GM21529 (cell line): ENCODE results near the gene METTL24.

ENCODE experiments used
- ATAC-seq: cut with Tn5 transposase; IDR thresholded peaks from one replicate; pipeline ENCODE4 v1.9.1; 2021; ENCODE audit not compliant: unreplicated experiment

The METTL24 gene, protein sequence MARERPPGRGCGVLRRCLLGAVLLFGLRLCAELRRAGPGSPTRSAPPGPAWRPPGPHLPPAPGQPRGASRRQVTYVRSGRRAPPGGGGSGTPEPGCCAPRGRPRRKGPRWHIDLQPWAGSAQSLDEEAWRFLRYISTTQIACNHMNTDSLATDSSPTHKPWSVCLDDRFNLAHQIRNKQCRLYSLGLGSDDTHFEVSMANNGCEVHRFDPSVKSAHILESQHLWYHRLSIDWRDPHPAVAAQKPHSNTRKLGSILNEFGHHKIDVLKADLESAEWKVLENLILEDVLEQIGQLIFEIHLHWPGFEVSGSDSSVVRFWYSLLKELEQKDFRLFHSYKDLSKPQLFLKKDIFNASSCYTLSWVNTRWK

DNA sequence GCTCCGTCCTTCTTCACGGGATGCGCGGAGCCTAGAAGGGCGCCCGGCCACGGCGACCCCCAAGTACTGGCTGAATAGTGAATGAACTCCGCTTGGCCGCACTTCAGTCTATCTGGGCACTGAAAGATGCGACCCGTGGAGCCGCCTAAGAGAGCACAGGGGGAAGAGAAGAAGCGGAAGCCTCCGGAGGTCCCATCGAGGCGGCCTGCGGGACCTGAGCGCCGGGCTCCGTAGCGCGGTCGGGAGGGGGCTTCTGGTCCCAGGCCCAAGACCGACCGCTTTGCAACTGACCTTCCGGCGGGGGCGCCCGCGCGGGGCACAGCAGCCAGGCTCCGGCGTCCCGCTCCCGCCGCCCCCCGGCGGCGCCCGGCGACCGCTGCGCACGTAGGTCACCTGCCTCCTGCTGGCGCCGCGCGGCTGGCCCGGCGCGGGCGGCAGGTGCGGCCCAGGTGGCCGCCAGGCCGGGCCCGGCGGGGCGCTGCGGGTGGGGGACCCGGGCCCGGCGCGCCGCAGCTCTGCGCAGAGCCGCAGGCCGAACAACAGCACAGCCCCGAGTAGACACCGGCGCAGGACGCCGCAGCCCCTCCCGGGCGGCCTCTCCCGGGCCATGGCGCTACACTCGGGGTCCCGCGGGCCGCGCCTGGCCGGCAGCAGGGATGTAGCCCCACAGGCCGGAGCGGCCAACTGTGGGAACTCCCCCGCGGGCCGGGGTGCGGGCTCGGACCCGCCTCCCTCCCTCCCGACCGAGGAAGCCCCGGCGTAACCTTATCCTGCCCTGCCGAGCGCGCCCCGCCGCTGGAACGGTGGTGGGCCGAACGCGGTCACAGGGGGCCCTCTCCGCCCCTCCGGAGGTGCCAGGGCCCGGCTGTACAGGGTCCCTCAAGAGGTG lies at the start of gene METTL24:
TSS of gene METTL24 (minus strand) at position 686 of the 889 bp plus-strand sequence. CDS start at position 609, 77 bp downstream.
- no peak for ATAC-seq

DNA sequence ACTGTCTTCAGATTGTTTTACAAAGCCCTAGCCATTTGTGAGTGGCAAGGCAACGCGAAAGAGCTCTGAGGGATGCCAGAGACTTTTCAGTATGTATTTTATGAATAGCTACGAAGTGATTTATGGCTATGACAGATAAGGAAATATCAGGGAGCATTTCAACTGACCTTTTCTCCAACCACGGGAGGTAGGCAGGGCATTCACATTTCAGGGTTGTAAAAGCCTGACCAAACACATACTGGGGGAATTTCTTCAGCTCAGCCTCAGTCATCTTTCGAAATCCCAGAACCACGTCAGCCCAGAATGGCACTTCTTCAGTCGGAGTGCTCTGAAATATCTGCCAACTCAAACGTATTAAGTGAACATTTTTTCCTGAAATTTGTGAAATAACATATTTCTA lies 46.5 kb upstream of the METTL24 start:
- ATAC-seq = no peak

DNA sequence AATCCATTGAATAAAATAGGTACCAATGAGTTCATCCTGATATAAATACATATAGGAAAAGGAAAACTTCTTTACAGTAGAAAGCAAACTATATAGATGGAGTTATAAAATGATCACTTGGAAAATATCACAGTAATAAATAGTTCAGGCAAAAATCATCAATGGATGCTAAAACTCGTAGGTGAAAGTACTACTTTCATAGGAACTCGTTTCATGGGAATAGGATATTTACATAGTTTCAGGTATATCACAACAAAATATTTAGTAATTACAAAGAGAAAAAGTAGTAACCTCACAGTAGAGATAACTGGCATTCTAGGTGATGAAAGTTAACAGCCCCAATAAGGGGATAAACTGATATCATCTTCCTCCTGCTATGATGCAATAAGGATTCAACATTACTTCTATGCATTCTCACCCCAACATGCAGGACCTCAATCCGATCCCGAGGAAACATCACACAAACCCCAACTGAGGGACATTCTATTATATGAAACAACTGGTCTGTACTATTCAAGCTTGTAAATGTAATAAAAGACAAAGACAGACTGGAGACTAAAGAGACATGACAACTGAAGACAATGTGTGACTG lies 43.5 kb upstream of the METTL24 start:
- ATAC-seq = no peak

DNA sequence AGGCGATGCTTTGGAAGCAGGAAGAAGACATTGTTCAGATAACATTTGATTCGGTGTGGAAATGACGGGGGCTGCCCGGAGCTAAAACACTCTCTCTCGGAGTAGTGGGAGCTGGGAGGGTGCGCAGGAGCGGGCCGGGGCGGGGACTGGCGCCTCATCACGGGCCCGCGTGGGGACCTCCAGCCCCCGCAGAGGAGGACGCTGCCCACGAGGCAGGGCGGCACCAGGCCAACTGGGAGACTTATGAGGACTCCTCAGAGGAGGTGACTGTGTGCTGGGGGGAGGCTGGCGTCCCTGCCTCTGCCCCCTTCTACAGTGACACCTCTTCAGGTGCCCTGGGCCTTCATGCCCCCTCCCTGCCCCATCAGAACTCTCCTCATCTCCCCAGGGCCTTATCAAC lies 42.1 kb upstream of the METTL24 start:
- no peak for ATAC-seq

DNA sequence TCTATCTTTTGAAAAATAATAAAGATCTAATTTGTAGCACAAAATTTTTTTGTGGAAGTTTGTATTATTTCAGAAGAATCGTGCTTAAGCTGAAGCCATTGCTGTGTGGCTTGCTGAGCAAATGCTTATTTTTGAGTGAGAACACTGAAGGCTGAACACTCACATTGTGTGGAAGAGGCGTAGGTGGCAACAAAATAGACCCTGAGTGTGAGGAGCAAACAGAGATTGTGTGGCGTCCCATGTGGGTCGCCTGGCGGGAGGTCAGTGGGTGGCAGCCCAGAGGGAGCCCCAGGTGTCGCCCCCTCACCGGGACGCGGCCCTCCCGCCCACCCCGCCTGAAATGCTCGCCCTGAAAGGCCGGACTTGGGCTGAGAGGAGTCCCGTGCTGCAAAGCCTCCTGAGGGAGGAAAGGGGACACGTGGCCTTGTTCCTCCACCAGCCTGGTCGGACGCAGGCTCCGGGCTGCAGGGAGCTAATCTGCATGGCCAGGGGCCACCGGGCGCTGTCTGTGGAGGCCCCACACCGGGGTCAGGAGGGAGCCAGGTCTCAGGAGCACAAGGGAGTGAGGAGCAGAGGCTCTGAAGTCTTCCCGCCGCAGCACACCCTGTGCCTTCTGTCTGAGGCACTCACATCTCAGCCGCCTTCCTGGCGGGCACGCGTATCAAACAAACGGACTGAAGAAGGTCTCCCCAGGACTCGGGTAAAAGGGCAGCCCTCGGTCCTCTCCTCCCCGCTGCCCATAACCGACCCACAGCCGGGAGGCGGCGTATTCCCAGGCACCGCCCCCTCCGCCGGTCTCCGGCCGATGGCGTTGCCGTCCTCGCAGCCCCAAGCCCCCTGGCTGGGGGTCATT lies 41.3 kb upstream of the METTL24 start:
- ATAC-seq = no peak

DNA sequence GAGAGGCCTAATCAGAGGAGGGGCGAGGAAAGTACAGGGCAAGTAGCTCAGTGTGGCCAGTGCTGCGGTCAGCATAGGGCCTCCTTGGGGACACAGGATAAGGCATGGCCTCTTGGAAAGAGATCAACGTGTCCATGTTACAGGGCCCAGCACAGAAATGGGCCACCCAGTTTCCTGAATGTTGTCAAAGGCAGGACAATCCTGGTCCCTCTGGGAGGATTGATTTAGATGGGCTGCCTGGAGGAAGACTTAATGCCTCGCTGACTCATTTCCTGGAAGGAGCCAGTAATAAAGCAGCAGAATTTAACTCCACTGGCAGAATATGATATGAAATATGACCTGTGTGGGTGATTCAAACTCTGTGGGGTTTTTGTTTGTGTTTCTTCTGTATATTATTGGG lies 40.6 kb upstream of the METTL24 start:
- no peak for ATAC-seq

DNA sequence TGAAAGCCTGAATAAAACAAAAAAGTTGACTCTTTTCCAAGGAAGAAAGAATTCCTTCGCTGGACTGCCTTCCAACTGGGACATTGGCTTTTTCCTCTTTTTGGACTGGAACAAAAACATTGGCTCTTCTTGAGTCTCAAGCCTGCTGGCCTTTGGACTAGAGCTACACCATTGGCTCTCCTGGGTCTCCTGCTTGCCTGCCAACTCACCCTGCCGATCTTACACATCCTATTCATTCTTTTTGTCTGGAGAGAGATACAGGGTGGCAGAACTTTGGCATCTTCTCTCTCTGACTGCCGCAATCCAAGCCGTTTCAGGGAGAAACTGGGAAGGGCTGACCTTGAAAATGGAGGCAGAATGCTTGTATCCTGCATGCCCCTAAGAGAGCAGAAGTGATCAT lies 37.1 kb upstream of the METTL24 start:
- no peak for ATAC-seq

DNA sequence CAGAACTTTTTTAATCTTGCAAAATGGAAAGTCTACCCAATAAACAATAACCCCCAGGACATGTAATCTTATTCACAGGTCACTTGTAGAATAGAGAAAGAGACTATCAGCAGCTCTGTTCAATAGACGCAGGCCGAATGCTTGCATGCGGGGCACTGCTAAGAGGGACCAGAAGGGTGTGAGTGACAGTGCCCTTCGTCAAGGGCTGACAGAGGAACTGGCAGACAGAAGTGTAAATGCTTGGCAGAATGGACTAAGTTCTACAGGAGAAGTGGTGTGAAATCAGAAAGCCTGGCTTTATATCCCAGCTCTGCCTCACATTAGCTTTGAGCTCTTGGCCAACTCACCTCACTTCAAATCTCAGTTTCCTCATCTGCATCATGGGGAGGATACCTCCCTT lies 36.3 kb upstream of the METTL24 start:
- no peak for ATAC-seq

DNA sequence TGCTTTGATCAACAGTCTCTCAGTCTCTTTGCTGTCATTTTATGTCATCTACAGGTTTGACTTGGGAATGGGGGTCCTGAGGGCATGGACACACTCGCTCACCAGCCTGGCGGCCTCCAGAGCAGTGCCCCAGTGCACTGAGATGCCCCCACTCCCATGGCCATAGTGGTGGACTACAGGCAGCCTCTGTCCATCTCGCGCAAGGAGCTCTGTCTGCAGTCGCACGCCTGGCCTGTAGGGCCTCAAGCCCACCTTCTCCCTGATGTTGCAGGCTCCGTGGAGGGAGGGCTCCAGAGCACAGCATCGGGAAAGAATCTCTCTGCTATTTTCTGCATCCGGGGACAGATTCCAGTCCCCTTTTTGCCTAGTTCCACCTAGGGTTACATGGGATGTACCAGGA lies 34.6 kb upstream of the METTL24 start:
- no peak for ATAC-seq

DNA sequence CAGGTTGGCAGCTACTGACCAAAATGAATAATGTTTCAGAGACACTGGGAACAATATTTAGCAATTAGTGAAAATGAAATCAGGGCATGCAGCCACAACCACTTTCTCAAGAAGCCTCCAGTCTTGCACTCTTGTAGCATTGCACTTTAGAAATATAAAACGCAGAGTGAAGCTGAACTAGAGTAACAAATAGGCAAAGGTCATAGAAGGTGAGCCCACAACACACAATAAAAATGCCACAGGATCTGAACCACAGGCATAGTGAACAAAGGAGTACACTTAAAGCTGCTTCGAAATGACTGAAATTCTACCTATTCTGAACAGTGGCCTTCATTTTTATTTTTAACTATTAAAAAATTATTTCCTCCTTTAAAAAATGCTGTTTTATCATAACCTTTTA lies 32.3 kb upstream of the METTL24 start:
- no peak for ATAC-seq

DNA sequence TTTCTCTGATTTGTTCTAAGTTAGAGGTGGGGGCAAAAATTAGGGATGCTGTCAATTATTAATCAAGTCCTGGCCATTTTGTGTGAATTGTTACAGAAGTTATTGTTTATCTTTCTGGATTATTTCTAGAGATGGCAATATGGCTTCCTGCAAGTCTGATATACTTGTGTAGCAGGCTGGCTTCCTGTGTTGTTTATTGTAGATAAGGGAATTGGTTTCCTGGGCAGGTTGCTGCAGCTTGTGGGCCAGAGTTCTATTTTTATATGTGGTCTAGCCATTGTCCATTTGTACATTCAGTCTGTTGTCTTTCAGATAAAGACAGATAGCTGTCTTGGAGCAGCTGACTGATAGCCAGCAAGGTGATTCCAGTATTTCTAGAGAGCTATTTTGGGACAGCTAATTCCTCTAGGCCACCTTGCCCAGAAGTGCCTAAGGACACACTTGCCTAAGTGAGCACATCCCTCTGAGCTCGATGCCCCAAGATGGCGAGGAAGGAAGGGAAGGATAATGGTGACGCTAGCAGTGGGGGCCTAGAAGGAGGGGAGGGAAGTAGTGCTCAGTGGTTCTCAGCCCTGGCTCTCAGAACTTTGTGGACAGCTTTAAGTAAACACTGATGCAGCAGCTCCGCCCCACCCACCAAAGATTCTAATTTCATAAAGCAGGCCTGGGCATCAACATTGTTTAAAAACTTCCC lies 31.7 kb upstream of the METTL24 start:
- ATAC-seq = no peak

DNA sequence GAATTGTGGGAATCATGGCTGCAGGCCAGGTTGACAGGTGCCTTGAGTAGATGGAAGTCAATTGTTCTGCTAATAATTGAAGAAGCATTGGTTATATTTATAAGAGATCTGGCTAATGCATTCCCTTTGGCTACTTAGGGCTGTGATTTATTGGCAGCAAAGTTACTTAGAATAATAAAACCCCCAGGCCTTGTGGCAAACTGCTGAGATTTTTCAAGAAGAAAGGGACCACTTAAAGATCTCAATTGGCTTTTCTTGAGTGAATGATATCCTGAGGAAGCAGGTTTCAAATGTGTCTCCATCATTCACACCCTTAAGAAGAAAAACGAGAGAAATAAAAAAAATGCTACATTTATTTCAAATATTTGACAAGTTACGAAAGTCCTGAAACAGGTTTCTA lies 29.8 kb upstream of the METTL24 start:
- no peak for ATAC-seq

DNA sequence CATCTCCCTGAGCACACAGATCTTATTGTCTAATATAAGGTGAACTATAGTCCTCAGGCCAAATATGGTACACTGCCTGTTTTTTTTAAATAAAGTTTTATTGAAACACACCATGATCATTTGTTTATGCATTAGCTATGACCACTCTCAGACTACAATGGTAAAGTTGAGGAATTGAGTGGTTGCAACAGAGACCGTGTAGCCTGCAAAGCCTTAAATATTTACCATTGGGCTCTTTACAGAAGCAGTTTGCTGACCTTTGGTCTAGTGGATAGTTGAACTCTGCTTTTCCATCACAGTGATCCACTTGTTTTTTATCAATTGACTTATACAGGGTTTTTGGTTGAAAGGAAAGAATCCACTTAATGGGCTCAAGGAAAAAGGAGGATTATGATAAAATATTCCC lies 27.3 kb upstream of the METTL24 start:
- no peak for ATAC-seq

DNA sequence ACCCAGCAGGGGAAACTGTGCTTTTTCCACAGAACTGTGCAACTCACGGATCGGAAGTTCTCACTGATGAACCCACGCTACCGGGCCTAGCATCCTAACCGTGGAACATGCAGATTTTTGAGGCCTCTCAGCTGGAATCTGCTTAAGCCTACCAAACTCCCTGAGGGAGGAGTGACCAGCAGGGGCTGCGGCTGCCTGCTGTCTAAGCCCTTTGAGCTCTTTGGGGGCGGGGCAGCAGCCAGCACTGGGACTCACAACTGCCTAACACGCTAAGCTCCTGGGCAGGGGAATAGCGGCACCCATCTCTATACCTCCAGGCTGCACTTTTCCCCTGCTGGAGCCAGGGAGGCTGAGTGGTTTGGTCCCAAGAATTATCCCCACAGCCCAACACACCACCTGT lies 20.4 kb upstream of the METTL24 start:
- no peak for ATAC-seq

DNA sequence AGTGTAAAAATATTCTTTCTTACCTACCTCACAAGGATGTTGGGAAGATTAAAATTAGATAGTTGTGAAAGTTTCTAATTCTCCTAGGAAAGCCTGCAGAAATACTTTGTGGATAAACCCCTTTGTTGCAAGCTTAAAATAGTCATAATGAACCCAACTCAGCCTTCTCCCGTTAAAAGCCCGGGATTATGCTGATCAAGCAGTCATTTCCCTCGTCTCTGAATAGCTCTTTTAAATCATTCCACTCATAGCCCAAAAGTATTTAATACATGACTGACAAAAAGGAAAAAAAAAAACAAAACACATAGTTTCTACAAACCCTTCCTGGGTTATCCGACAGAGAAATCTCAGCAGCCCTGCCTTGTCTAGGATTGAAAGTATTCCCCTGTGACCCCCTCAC lies 10.9 kb upstream of the METTL24 start:
- no peak for ATAC-seq

DNA sequence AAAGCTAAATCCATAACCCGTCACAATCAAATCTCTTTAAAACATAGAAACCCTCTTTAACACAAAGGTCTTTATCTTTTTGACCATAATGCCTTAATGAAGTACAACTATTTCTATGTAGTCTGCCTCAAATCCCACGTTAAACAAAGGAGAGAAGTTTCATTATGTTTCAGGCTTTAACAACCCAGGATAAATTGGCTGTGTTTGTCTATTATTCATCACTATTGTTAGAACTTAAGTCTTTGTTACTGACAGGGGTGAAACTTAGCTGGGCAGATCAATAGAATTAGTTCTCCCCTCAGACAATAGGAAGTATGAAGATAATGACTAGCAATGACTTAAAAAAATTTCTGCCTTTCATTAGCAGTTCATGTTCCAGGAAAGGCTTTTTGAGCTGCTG lies 10.1 kb upstream of the METTL24 start:
- no peak for ATAC-seq

DNA sequence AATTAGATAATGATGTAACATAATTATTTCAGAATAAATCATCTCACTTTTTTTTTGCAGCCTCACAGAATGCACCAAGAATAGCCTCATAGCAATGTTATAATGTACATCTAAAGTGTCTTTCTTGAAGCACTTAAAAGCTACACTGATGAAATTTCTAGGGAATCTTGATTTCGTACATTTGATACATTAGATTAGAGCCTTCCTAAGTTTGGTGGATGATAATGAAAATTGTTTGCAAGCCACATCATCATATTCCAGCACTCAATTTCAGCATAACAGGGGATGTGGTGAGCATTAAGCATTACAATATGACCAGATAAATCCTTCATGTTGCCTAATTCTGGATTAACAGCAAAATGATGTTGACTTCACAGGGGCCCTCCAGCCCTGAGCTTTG lies 9.7 kb upstream of the METTL24 start:
- no peak for ATAC-seq

DNA sequence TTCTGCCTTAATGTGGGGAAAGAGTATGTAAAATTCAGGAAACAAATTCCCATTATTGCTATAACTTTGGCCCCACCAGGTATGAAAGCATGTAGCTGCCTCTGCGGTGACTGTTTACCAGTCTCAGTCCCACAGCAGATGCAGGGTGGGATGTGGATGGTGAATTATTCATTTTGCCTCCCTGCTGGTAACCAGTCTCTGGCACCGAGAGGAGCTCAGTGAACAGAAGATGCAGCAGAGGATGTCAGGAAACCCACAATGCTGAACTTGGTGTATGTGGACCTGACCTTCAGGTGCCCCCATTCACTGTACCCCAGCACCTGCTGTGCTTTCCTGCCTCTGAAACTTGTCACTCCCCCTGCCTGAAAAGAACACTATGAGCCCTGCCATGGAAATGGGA lies 8.8 kb upstream of the METTL24 start:
- ATAC-seq = no peak

DNA sequence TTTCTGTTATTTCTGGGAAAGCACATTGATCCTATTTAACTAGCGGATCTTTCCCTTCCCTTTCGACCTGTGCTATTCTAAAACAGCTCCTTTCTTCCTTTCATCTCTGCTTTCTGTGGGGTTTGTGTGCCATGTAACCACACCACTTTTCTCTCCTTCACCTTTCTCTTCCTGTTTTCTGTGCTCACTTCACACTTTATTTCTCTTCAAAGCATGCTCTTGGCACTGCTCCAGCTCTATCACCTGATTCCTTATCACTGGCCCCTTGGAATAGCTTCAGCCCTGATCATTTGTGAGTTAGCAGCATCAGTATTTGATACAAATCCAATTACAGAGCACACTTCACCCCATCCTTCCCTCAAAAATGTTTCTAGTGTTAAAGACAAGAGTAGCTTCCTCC lies 8.1 kb upstream of the METTL24 start:
- ATAC-seq = no peak

DNA sequence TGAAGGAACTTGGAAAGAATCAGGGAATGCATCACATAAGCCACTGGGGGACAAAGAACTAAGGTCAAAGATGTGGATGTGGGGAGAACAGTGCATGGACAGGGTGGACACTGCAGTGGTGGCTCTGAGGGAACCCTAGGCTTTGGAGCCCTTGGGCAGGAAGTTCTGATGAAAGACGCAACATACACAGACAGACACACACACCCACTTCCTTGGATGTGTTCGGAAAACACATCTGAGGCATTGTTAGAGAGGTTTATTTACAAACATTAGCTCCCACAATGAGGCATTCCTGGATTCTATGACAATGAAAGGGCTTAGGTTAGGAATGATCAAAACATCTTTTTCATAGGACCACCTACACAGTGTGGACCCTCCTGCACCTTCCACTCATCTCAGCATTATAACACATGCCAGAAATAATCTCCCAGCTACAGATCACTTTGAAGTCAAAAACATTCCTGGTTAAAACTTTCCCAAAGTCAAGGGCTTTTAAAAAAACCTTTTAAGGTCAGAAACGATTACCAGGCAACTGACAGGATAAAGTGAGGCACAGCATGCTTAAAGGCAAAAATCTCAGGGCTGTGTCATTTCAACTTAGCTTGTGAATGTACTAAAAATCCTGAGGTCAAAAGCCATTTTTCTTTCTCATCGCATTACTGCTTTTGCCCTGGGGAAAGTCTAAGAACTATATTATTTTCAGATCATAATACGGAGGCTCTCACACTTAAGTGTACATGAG lies 6.4 kb upstream of the METTL24 start:
- no peak for ATAC-seq
